Measurements from ENCODE around the gene PAF1. TPM values are rescaled to one million over a fixed set of nuclear protein-coding genes. Genes with fewer than 3 reads are reported as not detected.

Gene PAF1
- total and polyA plus RNA-seq, 2 of the 13 experiments (the other 11 are each of a cell fraction or from before 2014, with no cell fraction given), result 30.2 to 31.1 TPM

GRCh38 chr19:39360599-39360998 is 30.3 kb downstream of the PAF1 start:
- Histone ChIP-seq H3K4me2 (ENCODE audit: low read depth, low read length) (no peak overlapping the region), H3K79me2 (ENCODE audit: insufficient read depth, low read length) (no peaks in the 10 kb centered on the region), H3K27me3 (ENCODE audit: control insufficient read depth in 1 of 2, insufficient read depth in 2 of 2, low read length in 2 of 2) (no peaks in the 10 kb centered on the region), H3K9ac (ENCODE audit: insufficient read depth, low read depth, low read length) (no peak overlapping the region), H3K4me1 (ENCODE audit: insufficient read depth, low read length) (no peaks in the 10 kb centered on the region), H3K9me3 (ENCODE audit: low read length) (no peaks in the 10 kb centered on the region), H4K20me1 (ENCODE audit: insufficient read depth, low read length) (no peaks in the 10 kb centered on the region), H3K36me3 (replicated peaks in 1 of 2; ENCODE audit: control insufficient read depth in 1 of 2, insufficient read depth in 2 of 2, low read length in 2 of 2) (peaks cover 31 to 76% of the 10 kb centered on the region in 2 experiments), H3K4me3 (replicated peaks in 1 of 3; ENCODE audit: insufficient read depth in 1 of 3, low read depth in 2 of 3, low read length in 3 of 3) (no peak overlapping the region), H2AFZ (ENCODE audit: low read length) (no peak overlapping the region), H3K27ac (ENCODE audit: extremely low read length, insufficient read depth, low read length) (no peak overlapping the region)
- FAIRE-seq (no peak), DNase-seq (ENCODE audit: low spot score) (no peak), ATAC-seq (no peak)
- WGBS (ENCODE audit: low lambda C conversion rate), result 100% methylated on average over 1 of the region's 1 CpG
- no TSS peak for BruUV-seq (replicated peaks)
- intact Hi-C loops (cut with micrococcal nuclease; ENCODE audit: unreplicated experiment), result no loop called here
- POLR2A ChIA-PET, result no interaction called here
- in situ Hi-C loops (cut with HindIII; ENCODE audit: extremely low pct_ligation_motif_present, low pct_unique_long_range_greater_than_20kb), result no loop called here
- TF ChIP-seq GABPB1 (CRISPR knock-in tag; IDR thresholded peaks at IDR 0.05) (no peak), ZZZ3 (CRISPR knock-in tag; IDR thresholded peaks at IDR 0.05; ENCODE audit: borderline replicate concordance) (no peak), ZMAT3 (CRISPR knock-in tag; conservative IDR thresholded peaks at IDR 0.05) (no peak), RBFOX2 (IDR thresholded peaks at IDR 0.05; ENCODE audit: low read depth, low read length) (no peak), DNMT1 (CRISPR knock-in tag; IDR thresholded peaks at IDR 0.05) (no peak), ZNF770 (CRISPR knock-in tag; IDR thresholded peaks at IDR 0.05) (no peak), XBP1 (CRISPR knock-in tag; IDR thresholded peaks at IDR 0.05) (no peak), ZC3H4 (CRISPR knock-in tag; IDR thresholded peaks at IDR 0.05; ENCODE audit: borderline replicate concordance) (no peak), JUNB (CRISPR knock-in tag; IDR thresholded peaks at IDR 0.05; ENCODE audit: borderline replicate concordance) (no peak), MED13 (CRISPR knock-in tag; IDR thresholded peaks at IDR 0.05) (no peak), ZSCAN5A (CRISPR knock-in tag; IDR thresholded peaks at IDR 0.05; ENCODE audit: borderline replicate concordance) (no peak), NFIB (CRISPR knock-in tag; IDR thresholded peaks at IDR 0.05; ENCODE audit: borderline replicate concordance) (no peak), HINFP (CRISPR knock-in tag; IDR thresholded peaks at IDR 0.05; ENCODE audit: low read depth) (no peak), RFXANK (CRISPR knock-in tag; IDR thresholded peaks at IDR 0.05) (no peak), DBP (CRISPR knock-in tag; IDR thresholded peaks at IDR 0.05; ENCODE audit: not compliant biosample characterization) (no peak), REXO4 (CRISPR knock-in tag; IDR thresholded peaks at IDR 0.05; ENCODE audit: borderline replicate concordance) (no peak), ZNF331 (CRISPR knock-in tag; IDR thresholded peaks at IDR 0.05) (no peak), WIZ (CRISPR knock-in tag; IDR thresholded peaks at IDR 0.05) (no peak), ZNF256 (CRISPR knock-in tag; conservative IDR thresholded peaks at IDR 0.05) (no peak), PTBP1 (IDR thresholded peaks at IDR 0.05; ENCODE audit: low read depth, low read length, poor library complexity, severe bottlenecking) (no peak)
- CTCF ChIA-PET (ENCODE audit: low intra/inter-chr PET ratio, low total read pairs), result no interaction called here

All from HepG2 (cell line).